Caco-2 (cell line): ENCODE results near the gene CDK19. TPM values are rescaled to one million over a fixed set of nuclear protein-coding genes. Genes with fewer than 3 reads are reported as not detected.

Source experiments
- BruUV-seq: library from RNA; stranded (reverse); fragments of 400-500 nt; replicated peaks from 2 replicates; lab custom pipeline; 2021; lab: Mats Ljungman, UMichigan
- CTCF ChIA-PET: fragments of 300-600 bp; sonication (Branson Sonifier 250); formaldehyde crosslinking; loops from one replicate; lab custom pipeline; 2022; ENCODE audit warnings: antibody characterized with exemption; lab: Charles Lee
- POLR2A ChIA-PET: fragments of 300-600 bp; sonication (Branson Sonifier 250); formaldehyde crosslinking; loops from one replicate; lab custom pipeline; 2022; ENCODE audit warnings: antibody characterized with exemption; lab: Charles Lee
- DNase-seq, 2 experiments: peaks; one replicate each; pipeline versions ENCODE4 v3.0.0 to v3.0.0-alpha.2; 2020 to 2022
- H3K27me3 ChIP-seq: replicated peaks from 2 replicates; pipeline ENCODE4 v1.6.0; 2011; ENCODE audit warnings: low read length; ENCODE audit not compliant: control insufficient read depth, insufficient read depth
- H3K36me3 ChIP-seq: 2 replicates; pipeline ENCODE4 v1.5.1; 2011; ENCODE audit warnings: low read length; ENCODE audit not compliant: control insufficient read depth, insufficient read depth
- H3K4me1 ChIP-seq: fragments of 250-450 bp; sonication (Bioruptor Pico); 2 replicates; pipeline ENCODE4 v1.5.1; 2020; ENCODE audit warnings: mild to moderate bottlenecking
- H3K4me3 ChIP-seq: 2 replicates; pipeline ENCODE4 v1.5.1; 2011; ENCODE audit warnings: low read depth, mild to moderate bottlenecking, control low read depth, low read length
- H3K9me3 ChIP-seq: fragments of 250-450 bp; sonication (Bioruptor Pico); 2 replicates; pipeline ENCODE4 v1.5.1; 2020; ENCODE audit warnings: mild to moderate bottlenecking, moderate library complexity
- H3K27ac Mint-ChIP-seq: one replicate; pipeline ENCODE4 v1.8.0; 2022; ENCODE audit warnings: mixed read lengths; ENCODE audit not compliant: unreplicated experiment
- H3K27me3 Mint-ChIP-seq: one replicate; pipeline ENCODE4 v1.8.0; 2022; ENCODE audit warnings: mixed read lengths; ENCODE audit not compliant: insufficient read depth, unreplicated experiment
- H3K36me3 Mint-ChIP-seq: one replicate; pipeline ENCODE4 v1.8.0; 2022; ENCODE audit warnings: mild to moderate bottlenecking, mixed read lengths; ENCODE audit not compliant: insufficient read depth, unreplicated experiment
- H3K4me1 Mint-ChIP-seq: one replicate; pipeline ENCODE4 v1.8.0; 2022; ENCODE audit warnings: low read depth, mixed read lengths; ENCODE audit not compliant: unreplicated experiment
- H3K4me3 Mint-ChIP-seq: one replicate; pipeline ENCODE4 v1.8.0; 2022; ENCODE audit warnings: mild to moderate bottlenecking, moderate library complexity, mixed read lengths; ENCODE audit not compliant: unreplicated experiment
- H3K9me3 Mint-ChIP-seq: one replicate; pipeline ENCODE4 v1.8.0; 2022; ENCODE audit warnings: mixed read lengths; ENCODE audit not compliant: unreplicated experiment
- intact Hi-C: fragments of 100-400 bp; cut with micrococcal nuclease; formaldehyde crosslinking; loops from one replicate; pipeline ENCODE4 v1.10.0; 2022; ENCODE audit not compliant: unreplicated experiment
- total RNA-seq: library from RNA; stranded (reverse); gene quantifications from 2 replicates; pipeline ENCODE4 v1.2.3, GENCODE V29; 2022
- TF ChIP-seq, protein P1 (sequence below), 2 experiments: fragments of 200-600 bp in 1 of 2; IDR thresholded peaks; 1 replicate in 1 of 2; 2 replicates in 1 of 2; pipeline versions ENCODE4 v1.5.1 to v1.8.0; 2011 to 2022; ENCODE audit warnings: antibody characterized with exemption in 1 of 2, control low read depth in 1 of 2, inconsistent platforms in 1 of 2, low read depth in 1 of 2, low read length in 1 of 2, mild to moderate bottlenecking in 1 of 2, moderate library complexity in 1 of 2; ENCODE audit not compliant: insufficient read depth in 1 of 2, severe bottlenecking in 1 of 2, unreplicated experiment in 1 of 2

The CDK19 gene
- total RNA-seq, 1 experiment from 2014 or later, result 24.6 TPM

GRCh38 chr6:110661414-110661813 is 153.9 kb downstream of the CDK19 start:
- no peaks in the 10 kb centered on the region for H3K27me3 ChIP-seq
- H3K9me3 ChIP-seq, result no peaks in the 10 kb centered on the region
- Mint-ChIP-seq H3K27ac (no peak overlapping the region), H3K9me3 (no peaks in the 10 kb centered on the region), H3K4me3 (no peak overlapping the region), H3K4me1 (no peaks in the 10 kb centered on the region), H3K27me3 (no peaks in the 10 kb centered on the region), H3K36me3 (peaks cover 9% of the 10 kb centered on the region)
- H3K4me1 ChIP-seq, result no peaks in the 10 kb centered on the region
- H3K36me3 ChIP-seq, result 0 out of 2 replicates have a peak, but pooled peaks cover 1% of the 10 kb centered on the region
- TF ChIP-seq, protein P1, sequence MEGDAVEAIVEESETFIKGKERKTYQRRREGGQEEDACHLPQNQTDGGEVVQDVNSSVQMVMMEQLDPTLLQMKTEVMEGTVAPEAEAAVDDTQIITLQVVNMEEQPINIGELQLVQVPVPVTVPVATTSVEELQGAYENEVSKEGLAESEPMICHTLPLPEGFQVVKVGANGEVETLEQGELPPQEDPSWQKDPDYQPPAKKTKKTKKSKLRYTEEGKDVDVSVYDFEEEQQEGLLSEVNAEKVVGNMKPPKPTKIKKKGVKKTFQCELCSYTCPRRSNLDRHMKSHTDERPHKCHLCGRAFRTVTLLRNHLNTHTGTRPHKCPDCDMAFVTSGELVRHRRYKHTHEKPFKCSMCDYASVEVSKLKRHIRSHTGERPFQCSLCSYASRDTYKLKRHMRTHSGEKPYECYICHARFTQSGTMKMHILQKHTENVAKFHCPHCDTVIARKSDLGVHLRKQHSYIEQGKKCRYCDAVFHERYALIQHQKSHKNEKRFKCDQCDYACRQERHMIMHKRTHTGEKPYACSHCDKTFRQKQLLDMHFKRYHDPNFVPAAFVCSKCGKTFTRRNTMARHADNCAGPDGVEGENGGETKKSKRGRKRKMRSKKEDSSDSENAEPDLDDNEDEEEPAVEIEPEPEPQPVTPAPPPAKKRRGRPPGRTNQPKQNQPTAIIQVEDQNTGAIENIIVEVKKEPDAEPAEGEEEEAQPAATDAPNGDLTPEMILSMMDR (IDR thresholded peaks at IDR 0.05; ENCODE audit: insufficient read depth in 1 of 2, low read depth in 1 of 2, low read length in 1 of 2, severe bottlenecking in 1 of 2, unreplicated experiment in 1 of 2), result no peak
- DNase-seq, result no peak
- CTCF ChIA-PET, result interaction anchor here (0.6 kb wide), 1 partner anchor 89 kb away, joined by 3 read pairs; no protein-coding TSS in a partner anchor
- POLR2A ChIA-PET, result no interaction called here
- intact Hi-C loops, result no loop called here
- H3K4me3 ChIP-seq, result no peak overlapping the region
- BruUV-seq, result no TSS peak

GRCh38 chr6:110660066-110660655 is 155.1 kb downstream of the CDK19 start:
- H3K9me3 ChIP-seq, result no peaks in the 10 kb centered on the region
- Mint-ChIP-seq H3K9me3 (no peaks in the 10 kb centered on the region), H3K27me3 (no peaks in the 10 kb centered on the region), H3K36me3 (peaks cover 6% of the 10 kb centered on the region), H3K4me3 (no peak overlapping the region), H3K27ac (no peak overlapping the region), H3K4me1 (peaks cover 7% of the 10 kb centered on the region)
- CTCF ChIA-PET, result interaction anchor here (0.6 kb wide), 2 partner anchors 155 to 267 kb away, joined by 3 read pairs; partner anchors contain the start of gene CDK19
- TF ChIP-seq, protein P1 (IDR thresholded peaks at IDR 0.05; ENCODE audit: insufficient read depth in 1 of 2, low read depth in 1 of 2, low read length in 1 of 2, severe bottlenecking in 1 of 2, unreplicated experiment in 1 of 2), result no peak
- no TSS peak for BruUV-seq
- 0 out of 2 replicates have a peak, but pooled peaks cover 1% of the 10 kb centered on the region for H3K36me3 ChIP-seq
- POLR2A ChIA-PET, result no interaction called here
- H3K4me1 ChIP-seq, result no peaks in the 10 kb centered on the region
- no peak overlapping the region for H3K4me3 ChIP-seq
- no peak for DNase-seq
- H3K27me3 ChIP-seq, result no peaks in the 10 kb centered on the region
- intact Hi-C loops, result no loop called here

GRCh38 chr6:110658631-110659211 is 156.5 kb downstream of the CDK19 start:
- H3K4me1 ChIP-seq, result peaks cover 9% of the 10 kb centered on the region; the same call in 1 of the 2 replicates
- H3K9me3 ChIP-seq, result no peaks in the 10 kb centered on the region
- H3K36me3 ChIP-seq, result 0 out of 2 replicates have a peak, but pooled peaks cover 1% of the 10 kb centered on the region
- Mint-ChIP-seq H3K9me3 (no peaks in the 10 kb centered on the region), H3K27me3 (no peaks in the 10 kb centered on the region), H3K4me3 (no peak overlapping the region), H3K4me1 (peaks cover 16% of the 10 kb centered on the region), H3K27ac (no peak overlapping the region), H3K36me3 (peaks cover 6% of the 10 kb centered on the region)
- no peak overlapping the region for H3K4me3 ChIP-seq
- CTCF ChIA-PET, result no interaction called here
- BruUV-seq, result no TSS peak
- intact Hi-C loops, result no loop called here
- TF ChIP-seq, protein P1 (IDR thresholded peaks at IDR 0.05; ENCODE audit: insufficient read depth in 1 of 2, low read depth in 1 of 2, low read length in 1 of 2, severe bottlenecking in 1 of 2, unreplicated experiment in 1 of 2), result no peak
- POLR2A ChIA-PET, result no interaction called here
- no peak for DNase-seq
- H3K27me3 ChIP-seq, result no peaks in the 10 kb centered on the region
